Fibroblast of peridontal ligament (primary cell): ENCODE data around the gene MYL2.
"Not testable (repeated sequence)": the region's sequence is repeated elsewhere in the genome, so short reads cannot be mapped to it uniquely, and the experiment has no call there.

Experiments
- DNase-seq: peaks from one replicate; pipeline ENCODE4 v3.0.0-alpha.2; 2010; ENCODE audit errors: extremely low read depth

MYL2 gene

GRCh38 chr12:110920324-110920910, at the start of gene MYL2:
Gene MYL2, minus strand, starts transcription at chr12:110920579. Its CDS starts 50 bp downstream, at chr12:110920529.
- no peak for DNase-seq

- no peak for DNase-seq
Observed at GRCh38 chr12:110966081-110966760, 45.8 kb upstream of the MYL2 start.

- DNase-seq, result no peak
Observed at GRCh38 chr12:110965574-110965973, 45.2 kb upstream of the MYL2 start.

- DNase-seq, result no peak
Observed at GRCh38 chr12:110960795-110961194, 40.4 kb upstream of the MYL2 start.

GRCh38 chr12:110957652-110958051, 37.3 kb upstream of the MYL2 start:
- DNase-seq, result no peak

GRCh38 chr12:110957159-110957558, 36.8 kb upstream of the MYL2 start:
- no peak for DNase-seq

GRCh38 chr12:110950867-110951266, 30.5 kb upstream of the MYL2 start:
- not testable (repeated sequence) for DNase-seq

GRCh38 chr12:110950466-110950865, 30.1 kb upstream of the MYL2 start:
- not testable (repeated sequence) for DNase-seq

GRCh38 chr12:110948041-110948440, 27.7 kb upstream of the MYL2 start:
- DNase-seq, result no peak

- no peak for DNase-seq
Observed at GRCh38 chr12:110943373-110943772, 23.0 kb upstream of the MYL2 start.

- DNase-seq, result no peak
Observed at GRCh38 chr12:110941391-110941790, 21.0 kb upstream of the MYL2 start.

GRCh38 chr12:110940933-110941332, 20.6 kb upstream of the MYL2 start:
- DNase-seq, result no peak

- no peak for DNase-seq
Observed at GRCh38 chr12:110940296-110940695, 19.9 kb upstream of the MYL2 start.

GRCh38 chr12:110937104-110937641, 16.8 kb upstream of the MYL2 start:
- peak; percentile 27 for DNase-seq

- no peak for DNase-seq
Observed at GRCh38 chr12:110936367-110937103, 16.2 kb upstream of the MYL2 start.

- DNase-seq, result no peak
Observed at GRCh38 chr12:110935588-110935987, 15.2 kb upstream of the MYL2 start.

- DNase-seq, result no peak
Observed at GRCh38 chr12:110934093-110934852, 13.9 kb upstream of the MYL2 start.

- DNase-seq, result no peak
Observed at GRCh38 chr12:110933326-110933974, 13.1 kb upstream of the MYL2 start.

GRCh38 chr12:110932046-110932445, 11.7 kb upstream of the MYL2 start:
- no peak for DNase-seq

GRCh38 chr12:110931315-110931728, 10.9 kb upstream of the MYL2 start:
- DNase-seq, result no peak
